C4-2B (cell line): Measurements from ENCODE around the gene SHISA6.

ENCODE experiments used
- H3K27ac ChIP-seq: fragments of 450-650 bp; 2 replicates; pipeline ENCODE4 v1.5.1; 2017
- ZFX ChIP-seq: fragments of 450-650 bp; IDR thresholded peaks from 2 replicates; pipeline ENCODE4 v1.6.1; 2017
- TF ChIP-seq, protein P1 (sequence below): fragments of 450-650 bp; conservative IDR thresholded peaks from 2 replicates; pipeline ENCODE4 v1.5.1; 2017; ENCODE audit warnings: mild to moderate bottlenecking

SHISA6 gene

GRCh38 chr17:11492511-11492910 is 251.5 kb downstream of the SHISA6 start:
- TF ChIP-seq ZFX, result no peak
- H3K27ac ChIP-seq, result no peak overlapping the region

GRCh38 chr17:11493936-11494335 is 252.9 kb downstream of the SHISA6 start:
- H3K27ac ChIP-seq, result no peak overlapping the region
- TF ChIP-seq, protein P1, sequence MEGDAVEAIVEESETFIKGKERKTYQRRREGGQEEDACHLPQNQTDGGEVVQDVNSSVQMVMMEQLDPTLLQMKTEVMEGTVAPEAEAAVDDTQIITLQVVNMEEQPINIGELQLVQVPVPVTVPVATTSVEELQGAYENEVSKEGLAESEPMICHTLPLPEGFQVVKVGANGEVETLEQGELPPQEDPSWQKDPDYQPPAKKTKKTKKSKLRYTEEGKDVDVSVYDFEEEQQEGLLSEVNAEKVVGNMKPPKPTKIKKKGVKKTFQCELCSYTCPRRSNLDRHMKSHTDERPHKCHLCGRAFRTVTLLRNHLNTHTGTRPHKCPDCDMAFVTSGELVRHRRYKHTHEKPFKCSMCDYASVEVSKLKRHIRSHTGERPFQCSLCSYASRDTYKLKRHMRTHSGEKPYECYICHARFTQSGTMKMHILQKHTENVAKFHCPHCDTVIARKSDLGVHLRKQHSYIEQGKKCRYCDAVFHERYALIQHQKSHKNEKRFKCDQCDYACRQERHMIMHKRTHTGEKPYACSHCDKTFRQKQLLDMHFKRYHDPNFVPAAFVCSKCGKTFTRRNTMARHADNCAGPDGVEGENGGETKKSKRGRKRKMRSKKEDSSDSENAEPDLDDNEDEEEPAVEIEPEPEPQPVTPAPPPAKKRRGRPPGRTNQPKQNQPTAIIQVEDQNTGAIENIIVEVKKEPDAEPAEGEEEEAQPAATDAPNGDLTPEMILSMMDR, result no peak
- no peak for TF ChIP-seq ZFX

DNA sequence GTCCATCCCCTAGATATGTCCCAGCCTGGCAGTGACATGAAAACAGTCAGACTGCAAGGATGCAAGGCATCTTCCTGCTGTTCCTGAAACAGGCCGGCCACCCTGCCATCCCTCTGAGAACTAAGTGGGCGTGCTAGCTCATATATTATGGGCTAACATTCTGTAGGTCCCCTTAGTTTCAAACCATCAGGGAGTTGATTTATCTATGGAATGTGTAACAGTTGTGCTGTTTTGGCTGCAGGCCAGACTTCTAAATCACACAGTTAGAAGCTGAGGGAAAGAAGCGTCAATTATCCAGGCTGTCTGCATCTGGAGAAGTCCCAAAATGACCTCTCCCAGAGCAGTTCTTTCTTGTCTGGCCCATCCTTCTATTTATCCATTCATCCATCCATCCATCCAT is 254.6 kb downstream of the SHISA6 start:
- no peak overlapping the region for H3K27ac ChIP-seq
- no peak for TF ChIP-seq ZFX

DNA sequence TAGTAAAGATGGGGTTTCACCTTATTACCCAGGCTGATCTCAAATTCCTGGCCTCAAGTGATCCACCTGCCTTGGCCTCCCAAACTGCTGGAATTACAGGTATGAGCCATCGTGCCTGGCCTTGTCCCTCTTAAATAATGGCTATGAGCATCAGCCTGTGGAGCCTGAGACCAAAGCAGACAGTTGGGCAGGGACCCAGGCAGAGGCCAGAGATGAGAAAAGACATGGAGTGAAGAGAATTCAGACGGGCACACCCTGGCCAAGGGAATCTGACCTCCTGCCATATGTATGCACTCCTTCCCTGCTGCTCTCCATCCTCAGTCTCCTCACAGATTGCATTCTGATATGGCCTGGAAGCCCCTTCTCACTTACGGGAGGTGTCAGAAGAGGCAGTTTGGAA is 258.9 kb downstream of the SHISA6 start:
- TF ChIP-seq, protein P1, result no peak
- TF ChIP-seq ZFX, result no peak
- no peak overlapping the region for H3K27ac ChIP-seq

GRCh38 chr17:11503308-11504035 is 262.5 kb downstream of the SHISA6 start:
- no peak for TF ChIP-seq ZFX
- TF ChIP-seq, protein P1, result no peak
- no peak overlapping the region for H3K27ac ChIP-seq

GRCh38 chr17:11506635-11507034 is 265.6 kb downstream of the SHISA6 start:
- TF ChIP-seq, protein P1, result no peak
- no peak for TF ChIP-seq ZFX
- H3K27ac ChIP-seq, result no peak overlapping the region

DNA sequence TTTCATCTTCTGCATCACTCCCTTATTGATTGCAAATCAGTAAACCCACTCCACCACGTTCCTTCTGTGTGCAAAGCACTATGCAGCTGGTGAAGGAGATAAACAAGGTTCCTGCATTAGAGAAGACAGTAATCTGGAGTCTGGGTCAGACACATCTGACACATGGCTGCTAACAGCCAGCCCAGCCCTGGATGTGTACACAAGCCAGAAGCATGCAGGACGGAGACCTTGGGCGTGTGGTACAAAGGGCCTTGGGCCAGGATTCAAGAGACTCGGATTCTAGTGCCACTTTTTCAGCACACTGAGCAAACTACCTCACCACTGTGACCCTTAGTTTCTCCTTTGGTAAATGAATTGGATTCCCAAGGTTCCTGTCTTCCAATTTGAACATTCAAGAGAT is 270.7 kb downstream of the SHISA6 start:
- TF ChIP-seq ZFX, result no peak
- TF ChIP-seq, protein P1, result no peak
- H3K27ac ChIP-seq, result no peak overlapping the region

GRCh38 chr17:11514565-11514964 is 273.6 kb downstream of the SHISA6 start:
- no peak overlapping the region for H3K27ac ChIP-seq
- no peak for TF ChIP-seq ZFX
- TF ChIP-seq, protein P1, result no peak
